ENCODE measurements around the gene MYPOP. TPM values are rescaled to one million over a fixed set of nuclear protein-coding genes. Genes with fewer than 3 reads are reported as not detected.

The MYPOP gene
- total RNA-seq, 1 experiment from 2014 or later, result 13.6 TPM

DNA sequence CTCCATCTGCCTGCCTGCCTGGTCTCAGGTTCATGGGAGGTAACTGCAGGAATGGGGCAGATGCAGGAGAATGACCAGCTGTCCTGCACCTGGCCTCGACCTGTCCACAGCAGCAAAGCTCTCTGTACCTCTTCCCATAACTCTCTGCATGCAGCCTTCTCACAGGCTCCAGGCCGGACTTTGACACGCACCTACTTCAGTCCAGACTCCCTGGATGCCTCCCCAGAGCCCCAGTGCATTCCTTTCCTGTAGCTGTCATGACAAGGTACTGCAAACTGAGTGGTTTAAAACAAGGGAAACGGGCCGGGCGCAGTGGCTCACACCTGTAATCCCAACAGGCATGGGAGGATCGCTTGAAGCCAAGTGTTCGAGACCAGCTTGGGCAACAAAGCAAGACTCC is 8.9 kb upstream of the MYPOP start:
- H3K9me2 ChIP-seq (ENCODE audit: insufficient read depth), result no peaks in the 10 kb centered on the region
- no TSS peak for BruUV-seq (replicated peaks)
- H3K27me3 ChIP-seq (ENCODE audit: insufficient read depth, low read depth), result peaks cover 9% of the 10 kb centered on the region; the same call in 1 of the 2 replicates
- H3K4me1 ChIP-seq (replicated peaks; ENCODE audit: insufficient read depth), result peaks cover 16% of the 10 kb centered on the region
- no peak overlapping the region for H3K4me3 ChIP-seq
- H3K9me3 ChIP-seq (ENCODE audit: insufficient read depth, low read depth), result no peaks in the 10 kb centered on the region
- intact Hi-C loops (cut with micrococcal nuclease; ENCODE audit: unreplicated experiment), result no loop called here
- ChIA-PET POLR2A (ENCODE audit: unreplicated experiment) (no interaction called here), CTCF (no interaction called here)
- H2AFZ ChIP-seq, result no peak overlapping the region
- no peaks in the 10 kb centered on the region for H3K79me2 ChIP-seq (ENCODE audit: low read depth)
- no peak for DNase-seq
- peaks cover 14% of the 10 kb centered on the region for H3F3A ChIP-seq (ENCODE audit: insufficient read depth, low read depth)
- no peaks in the 10 kb centered on the region for H4K20me1 ChIP-seq (ENCODE audit: insufficient read depth)
- H3K4me2 ChIP-seq, result no peak overlapping the region
- H3K36me3 ChIP-seq (ENCODE audit: low read depth), result no peaks in the 10 kb centered on the region
- no peak for TF ChIP-seq EZH2 (IDR thresholded peaks at IDR 0.05; ENCODE audit: low read depth)
- H3K27ac ChIP-seq, result no peak overlapping the region

DNA sequence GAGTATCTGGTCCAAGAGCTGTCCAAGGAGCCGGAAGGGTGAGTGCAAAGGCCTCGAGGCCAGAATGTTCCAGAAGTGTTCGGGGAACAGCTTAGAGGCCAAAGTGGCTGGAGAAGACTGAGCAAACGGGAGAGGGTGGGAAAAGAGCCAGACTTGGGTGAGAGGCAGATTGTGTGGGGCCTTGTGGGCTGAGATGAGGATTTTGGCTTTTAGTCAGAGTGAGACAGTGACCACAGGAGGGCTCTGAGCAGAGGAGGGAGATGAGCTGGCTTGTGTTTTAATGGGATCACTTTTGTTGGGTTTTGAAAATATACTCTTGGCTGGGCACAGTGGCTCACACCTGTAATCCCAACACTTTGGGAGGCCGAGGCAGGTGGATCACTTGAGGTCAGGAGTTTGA is 6.5 kb upstream of the MYPOP start:
- TF ChIP-seq EZH2 (IDR thresholded peaks at IDR 0.05; ENCODE audit: low read depth), result no peak
- TF ChIP-seq, protein P1, sequence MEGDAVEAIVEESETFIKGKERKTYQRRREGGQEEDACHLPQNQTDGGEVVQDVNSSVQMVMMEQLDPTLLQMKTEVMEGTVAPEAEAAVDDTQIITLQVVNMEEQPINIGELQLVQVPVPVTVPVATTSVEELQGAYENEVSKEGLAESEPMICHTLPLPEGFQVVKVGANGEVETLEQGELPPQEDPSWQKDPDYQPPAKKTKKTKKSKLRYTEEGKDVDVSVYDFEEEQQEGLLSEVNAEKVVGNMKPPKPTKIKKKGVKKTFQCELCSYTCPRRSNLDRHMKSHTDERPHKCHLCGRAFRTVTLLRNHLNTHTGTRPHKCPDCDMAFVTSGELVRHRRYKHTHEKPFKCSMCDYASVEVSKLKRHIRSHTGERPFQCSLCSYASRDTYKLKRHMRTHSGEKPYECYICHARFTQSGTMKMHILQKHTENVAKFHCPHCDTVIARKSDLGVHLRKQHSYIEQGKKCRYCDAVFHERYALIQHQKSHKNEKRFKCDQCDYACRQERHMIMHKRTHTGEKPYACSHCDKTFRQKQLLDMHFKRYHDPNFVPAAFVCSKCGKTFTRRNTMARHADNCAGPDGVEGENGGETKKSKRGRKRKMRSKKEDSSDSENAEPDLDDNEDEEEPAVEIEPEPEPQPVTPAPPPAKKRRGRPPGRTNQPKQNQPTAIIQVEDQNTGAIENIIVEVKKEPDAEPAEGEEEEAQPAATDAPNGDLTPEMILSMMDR (conservative IDR thresholded peaks at IDR 0.05), result no peak
- ChIA-PET CTCF (no interaction called here), POLR2A (ENCODE audit: unreplicated experiment) (no interaction called here)
- peaks cover 14% of the 10 kb centered on the region for H3K4me1 ChIP-seq (replicated peaks; ENCODE audit: insufficient read depth)
- no peaks in the 10 kb centered on the region for H3K9me3 ChIP-seq (ENCODE audit: insufficient read depth, low read depth)
- no peaks in the 10 kb centered on the region for H3K79me2 ChIP-seq (ENCODE audit: low read depth)
- DNase-seq, result no peak
- H2AFZ ChIP-seq, result no peak overlapping the region
- H3K9me2 ChIP-seq (ENCODE audit: insufficient read depth), result no peaks in the 10 kb centered on the region
- H3K27ac ChIP-seq, result no peak overlapping the region
- H3K36me3 ChIP-seq (ENCODE audit: low read depth), result no peaks in the 10 kb centered on the region
- peaks cover 9% of the 10 kb centered on the region; the same call in 1 of the 2 replicates for H3K27me3 ChIP-seq (ENCODE audit: insufficient read depth, low read depth)
- peaks cover 13% of the 10 kb centered on the region for H3F3A ChIP-seq (ENCODE audit: insufficient read depth, low read depth)
- no TSS peak for BruUV-seq (replicated peaks)
- H3K4me2 ChIP-seq, result no peak overlapping the region
- intact Hi-C loops (cut with micrococcal nuclease; ENCODE audit: unreplicated experiment), result no loop called here
- H3K4me3 ChIP-seq, result no peak overlapping the region
- no peaks in the 10 kb centered on the region for H4K20me1 ChIP-seq (ENCODE audit: insufficient read depth)

DNA sequence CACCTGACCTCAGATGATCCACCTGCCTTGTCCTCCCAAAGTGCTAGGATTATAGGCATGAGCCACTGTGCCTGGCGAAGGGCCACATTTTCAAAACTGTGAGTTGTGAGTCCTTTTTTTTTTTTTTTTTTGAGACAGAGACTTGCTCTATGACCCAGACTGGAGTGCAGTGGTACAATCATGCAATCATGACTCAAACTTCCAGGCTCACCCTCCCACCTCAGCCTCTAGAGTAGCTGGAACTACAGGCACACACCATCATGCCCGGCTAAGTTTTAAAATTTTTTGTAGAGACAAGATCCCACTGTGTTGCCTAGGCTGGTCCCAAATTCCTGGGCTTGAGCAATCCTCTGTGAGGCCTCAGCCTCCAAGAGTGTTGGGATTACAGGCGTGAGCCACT is 3.8 kb upstream of the MYPOP start:
- ChIA-PET POLR2A (ENCODE audit: unreplicated experiment) (interaction anchor here (0.6 kb wide), 1 partner anchor 189 kb away, joined by 5 read pairs; no protein-coding TSS in a partner anchor), CTCF (no interaction called here)
- Histone ChIP-seq H3K9me2 (ENCODE audit: insufficient read depth) (no peaks in the 10 kb centered on the region), H3K27ac (peak overlapping the region; percentile 61), H3K4me1 (replicated peaks; ENCODE audit: insufficient read depth) (peaks cover 23% of the 10 kb centered on the region), H3F3A (ENCODE audit: insufficient read depth, low read depth) (peaks cover 23% of the 10 kb centered on the region), H3K36me3 (ENCODE audit: low read depth) (no peaks in the 10 kb centered on the region), H3K4me3 (no peak overlapping the region), H2AFZ (peak overlapping the region; percentile 63; the same call in 1 of the 2 replicates), H3K79me2 (ENCODE audit: low read depth) (peaks cover 8% of the 10 kb centered on the region; the same call in 1 of the 2 replicates), H3K4me2 (peak overlapping the region; percentile 58), H3K9me3 (ENCODE audit: insufficient read depth, low read depth) (no peaks in the 10 kb centered on the region), H4K20me1 (ENCODE audit: insufficient read depth) (no peaks in the 10 kb centered on the region), H3K27me3 (ENCODE audit: insufficient read depth, low read depth) (no peaks in the 10 kb centered on the region)
- TF ChIP-seq, protein P1 (conservative IDR thresholded peaks at IDR 0.05), result no peak
- TF ChIP-seq EZH2 (IDR thresholded peaks at IDR 0.05; ENCODE audit: low read depth), result no peak
- no TSS peak for BruUV-seq (replicated peaks)
- intact Hi-C loops (cut with micrococcal nuclease; ENCODE audit: unreplicated experiment), result no loop called here
- peak in 1 of 2 experiments; percentile 72 for DNase-seq

DNA sequence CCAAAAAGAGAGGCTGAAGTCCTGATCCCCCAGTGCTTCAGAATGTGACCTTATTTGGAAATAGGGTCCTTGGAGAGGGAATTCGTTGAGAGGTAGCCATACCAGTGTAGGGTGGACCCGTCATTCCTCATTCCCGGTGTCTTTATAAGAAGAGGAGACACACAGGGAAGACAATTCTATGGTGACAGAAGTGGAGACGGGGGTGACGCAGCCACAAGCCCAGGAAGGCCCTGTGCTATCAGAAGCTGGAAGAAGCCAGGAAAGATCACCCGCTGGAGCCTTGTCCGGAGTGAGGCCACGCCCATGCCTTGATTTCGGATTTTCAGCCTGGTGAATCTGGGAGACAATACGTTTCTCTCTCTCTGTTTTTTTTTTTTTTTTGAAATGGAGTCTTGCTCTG is 2.6 kb upstream of the MYPOP start:
- H3K36me3 ChIP-seq (ENCODE audit: low read depth), result peaks cover 7% of the 10 kb centered on the region; the same call in 1 of the 2 replicates
- no peak for DNase-seq
- peaks cover 35% of the 10 kb centered on the region for H3F3A ChIP-seq (ENCODE audit: insufficient read depth, low read depth)
- H3K27ac ChIP-seq, result no peak overlapping the region
- H3K9me3 ChIP-seq (ENCODE audit: insufficient read depth, low read depth), result no peaks in the 10 kb centered on the region
- peaks cover 32% of the 10 kb centered on the region for H3K4me1 ChIP-seq (replicated peaks; ENCODE audit: insufficient read depth)
- H3K9me2 ChIP-seq (ENCODE audit: insufficient read depth), result no peaks in the 10 kb centered on the region
- no peak overlapping the region for H3K4me2 ChIP-seq
- no peaks in the 10 kb centered on the region for H3K27me3 ChIP-seq (ENCODE audit: insufficient read depth, low read depth)
- no TSS peak for BruUV-seq (replicated peaks)
- H2AFZ ChIP-seq, result no peak overlapping the region
- H3K4me3 ChIP-seq, result no peak overlapping the region
- ChIA-PET POLR2A (ENCODE audit: unreplicated experiment) (no interaction called here), CTCF (no interaction called here)
- TF ChIP-seq, protein P1 (conservative IDR thresholded peaks at IDR 0.05), result no peak
- TF ChIP-seq EZH2 (IDR thresholded peaks at IDR 0.05; ENCODE audit: low read depth), result no peak
- H3K79me2 ChIP-seq (ENCODE audit: low read depth), result peaks cover 15% of the 10 kb centered on the region
- intact Hi-C loops (cut with micrococcal nuclease; ENCODE audit: unreplicated experiment), result no loop called here
- H4K20me1 ChIP-seq (ENCODE audit: insufficient read depth), result no peaks in the 10 kb centered on the region
